Measurements from ENCODE around the gene GPR135. TPM values are rescaled to one million over a fixed set of nuclear protein-coding genes. Genes with fewer than 3 reads are reported as not detected.

GPR135 gene
- polyA plus RNA-seq, 10 donors, result 1.7 to 5.0 (median 2.6) TPM

GRCh38 chr14:59425322-59425935 is 39.8 kb downstream of the GPR135 start:
- peak in 2 of 3 donors; percentile 66 to 85 for DNase-seq

GRCh38 chr14:59424341-59425071 is 40.7 kb downstream of the GPR135 start:
- peak in 2 of 3 donors; percentile 69 to 85 for DNase-seq

- peak in 1 of 3 donors; percentile 41 for DNase-seq
Measured at GRCh38 chr14:59422069-59422881, 42.9 kb downstream of the GPR135 start.

GRCh38 chr14:59419303-59419702 is 45.9 kb downstream of the GPR135 start:
- peak in 1 of 3 donors; percentile 73 for DNase-seq

- DNase-seq, result no peak
Measured at GRCh38 chr14:59417311-59417710, 47.9 kb downstream of the GPR135 start.

GRCh38 chr14:59415836-59416602 is 49.2 kb downstream of the GPR135 start:
- no peak for DNase-seq

Other genes starting within 250 kb of the GPR135 start
- gene L3HYPDH, start 19.0 kb upstream of the GPR135 start, polyA plus RNA-seq (ENCODE audit: insufficient read length in 10 of 10), result 10 to 100 TPM; 17.2 to 33.3 (median 22.8) TPM
- 10 to 100 TPM; 34.0 to 56.0 (median 44.8) TPM for gene JKAMP, start 19.1 kb upstream of the GPR135 start, polyA plus RNA-seq (ENCODE audit: insufficient read length in 10 of 10)
- not detected for gene CCDC175, start 111.4 kb upstream of the GPR135 start, polyA plus RNA-seq (ENCODE audit: insufficient read length in 10 of 10)